Brain pericyte (primary cell): ENCODE data around the gene ABCB10.
"Not testable (repeated sequence)": the region's sequence is repeated elsewhere in the genome, so short reads cannot be mapped to it uniquely, and the experiment has no call there.

ENCODE experiments used
- DNase-seq: peaks from one replicate; pipeline ENCODE4 v3.0.0-alpha.2; 2012; ENCODE audit warnings: low read depth, low spot score

ABCB10 gene

GRCh38 chr1:229475859-229476258 is 82.6 kb downstream of the ABCB10 start:
- not testable (repeated sequence) for DNase-seq

- DNase-seq, result no peak
Observed at GRCh38 chr1:229474509-229474908, 84.0 kb downstream of the ABCB10 start.

GRCh38 chr1:229471175-229471574 is 87.3 kb downstream of the ABCB10 start:
- no peak for DNase-seq

- no peak for DNase-seq
Observed at GRCh38 chr1:229470406-229471043, 88.0 kb downstream of the ABCB10 start.

GRCh38 chr1:229466887-229467286 is 91.6 kb downstream of the ABCB10 start:
- no peak for DNase-seq
